GM12865 (cell line): Measurements from ENCODE around the gene PKN1.

Experiments used
- DNase-seq: peaks from one replicate; pipeline ENCODE4 v3.0.0; 2010; ENCODE audit warnings: low read depth
- H3K4me3 ChIP-seq: 2 replicates; pipeline ENCODE4 v1.5.1; 2011; ENCODE audit warnings: mild to moderate bottlenecking, low read depth, low read length, control low read depth
- TF ChIP-seq, protein P1 (sequence below): IDR thresholded peaks from 2 replicates; pipeline ENCODE4 v1.5.1; 2011; ENCODE audit warnings: low read length, control low read depth, low read depth, inconsistent platforms; ENCODE audit not compliant: insufficient read depth; ENCODE audit errors: missing control alignments

Gene PKN1

GRCh38 chr19:14411938-14412245, 21.2 kb upstream of the PKN1 start:
- no peak for DNase-seq
- no peak overlapping the region for H3K4me3 ChIP-seq
- TF ChIP-seq, protein P1, sequence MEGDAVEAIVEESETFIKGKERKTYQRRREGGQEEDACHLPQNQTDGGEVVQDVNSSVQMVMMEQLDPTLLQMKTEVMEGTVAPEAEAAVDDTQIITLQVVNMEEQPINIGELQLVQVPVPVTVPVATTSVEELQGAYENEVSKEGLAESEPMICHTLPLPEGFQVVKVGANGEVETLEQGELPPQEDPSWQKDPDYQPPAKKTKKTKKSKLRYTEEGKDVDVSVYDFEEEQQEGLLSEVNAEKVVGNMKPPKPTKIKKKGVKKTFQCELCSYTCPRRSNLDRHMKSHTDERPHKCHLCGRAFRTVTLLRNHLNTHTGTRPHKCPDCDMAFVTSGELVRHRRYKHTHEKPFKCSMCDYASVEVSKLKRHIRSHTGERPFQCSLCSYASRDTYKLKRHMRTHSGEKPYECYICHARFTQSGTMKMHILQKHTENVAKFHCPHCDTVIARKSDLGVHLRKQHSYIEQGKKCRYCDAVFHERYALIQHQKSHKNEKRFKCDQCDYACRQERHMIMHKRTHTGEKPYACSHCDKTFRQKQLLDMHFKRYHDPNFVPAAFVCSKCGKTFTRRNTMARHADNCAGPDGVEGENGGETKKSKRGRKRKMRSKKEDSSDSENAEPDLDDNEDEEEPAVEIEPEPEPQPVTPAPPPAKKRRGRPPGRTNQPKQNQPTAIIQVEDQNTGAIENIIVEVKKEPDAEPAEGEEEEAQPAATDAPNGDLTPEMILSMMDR = no peak

DNA sequence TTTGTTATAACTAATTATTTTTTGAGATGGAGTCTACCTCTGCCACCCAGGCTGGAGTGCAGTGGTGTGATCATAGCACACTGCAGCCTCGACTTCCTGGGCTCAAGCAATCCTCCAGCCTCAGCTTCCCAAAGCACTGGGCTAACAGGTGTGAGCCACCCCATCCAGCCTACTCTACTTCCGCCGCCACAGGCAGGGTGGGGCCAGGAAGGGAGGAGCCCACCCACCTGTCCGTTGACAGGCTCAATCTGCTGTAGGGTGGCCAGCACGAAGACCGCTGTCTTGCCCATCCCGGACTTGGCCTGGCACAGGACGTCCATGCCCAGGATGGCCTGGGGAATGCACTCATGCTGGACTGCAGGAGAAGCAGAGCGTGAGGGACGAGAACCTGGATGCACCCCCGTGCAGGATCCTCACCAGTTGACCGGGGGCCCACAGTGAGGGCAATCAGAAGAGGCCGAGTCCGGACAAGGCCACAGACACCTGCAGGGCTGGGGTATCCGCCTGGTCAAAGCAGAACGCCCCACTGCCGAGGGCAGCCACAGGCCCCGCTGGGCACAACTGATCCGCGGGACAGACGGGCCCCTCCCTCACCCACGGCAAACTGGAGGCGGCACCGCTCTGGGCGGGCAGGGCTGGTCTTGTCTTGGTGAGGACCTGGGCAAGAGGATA, 20.6 kb upstream of the PKN1 start:
- no peak for DNase-seq
- no peak overlapping the region for H3K4me3 ChIP-seq
- TF ChIP-seq, protein P1 = no peak

DNA sequence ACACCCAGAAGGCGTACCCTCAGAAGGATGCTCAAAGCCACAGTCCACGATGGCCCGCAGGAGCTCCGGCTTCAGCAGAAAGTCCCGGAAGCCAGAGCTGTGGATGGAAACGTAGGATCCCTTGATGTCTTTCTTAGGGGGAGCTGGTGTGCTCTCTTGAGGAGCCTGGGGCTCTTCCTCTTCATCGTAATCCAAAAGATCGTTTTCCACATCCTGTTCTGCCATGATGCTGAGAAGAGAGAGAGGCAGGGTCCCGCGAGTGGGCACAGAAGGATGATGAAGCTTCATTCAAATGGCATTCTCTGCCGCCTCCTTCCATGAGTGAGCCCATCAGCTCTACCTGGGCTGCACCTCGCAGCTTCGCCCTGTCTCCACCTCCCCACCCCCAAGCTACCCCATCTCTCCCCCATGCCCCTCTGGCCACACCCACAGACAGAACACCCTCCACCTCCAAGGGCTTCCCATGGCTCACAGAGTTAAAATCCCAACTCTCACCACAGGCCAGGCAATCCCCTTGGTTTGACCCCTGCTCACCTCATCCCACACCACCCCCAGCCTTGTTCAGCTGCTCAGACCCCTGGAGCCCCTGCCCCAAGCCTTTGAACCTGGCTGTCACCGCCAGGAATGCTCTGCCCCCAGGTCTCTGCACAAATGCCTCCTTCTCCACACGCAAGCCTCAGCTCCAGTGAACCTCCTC, 20.0 kb upstream of the PKN1 start:
- no peak for DNase-seq
- TF ChIP-seq, protein P1 = no peak
- H3K4me3 ChIP-seq = no peak overlapping the region

GRCh38 chr19:14413693-14414181, 19.4 kb upstream of the PKN1 start:
- no peak for DNase-seq
- H3K4me3 ChIP-seq = no peak overlapping the region
- TF ChIP-seq, protein P1 = no peak

- H3K4me3 ChIP-seq = no peak overlapping the region
- TF ChIP-seq, protein P1 = no peak
- DNase-seq = no peak
These were observed 18.0 kb upstream of the PKN1 start for GRCh38 chr19:14414926-14415690.

- peak overlapping the region; percentile 100 for H3K4me3 ChIP-seq
- DNase-seq = peak; percentile 42
- TF ChIP-seq, protein P1 = no peak
These were observed 16.3 kb upstream of the PKN1 start for GRCh38 chr19:14416817-14417231.
